Osteocyte (in vitro differentiated cells): Measurements from ENCODE around the gene PKDREJ. TPM values are rescaled to one million over a fixed set of nuclear protein-coding genes. Genes with fewer than 3 reads are reported as not detected.

Experiments
- DNase-seq: peaks from one replicate; pipeline ENCODE4 v3.0.0; 2021; ENCODE audit warnings: mixed read lengths; ENCODE audit not compliant: unreplicated experiment; ENCODE audit errors: extremely low spot score
- H3K27ac Mint-ChIP-seq: one replicate; pipeline ENCODE4 v1.8.0; 2021; ENCODE audit warnings: mild to moderate bottlenecking, mixed read lengths; ENCODE audit not compliant: unreplicated experiment
- H3K27me3 Mint-ChIP-seq: one replicate; pipeline ENCODE4 v1.8.0; 2021; ENCODE audit warnings: mixed read lengths; ENCODE audit not compliant: unreplicated experiment
- H3K36me3 Mint-ChIP-seq: one replicate; pipeline ENCODE4 v1.8.0; 2021; ENCODE audit warnings: mixed read lengths; ENCODE audit not compliant: unreplicated experiment
- H3K4me1 Mint-ChIP-seq: one replicate; pipeline ENCODE4 v1.8.0; 2021; ENCODE audit warnings: mixed read lengths; ENCODE audit not compliant: unreplicated experiment
- H3K4me3 Mint-ChIP-seq: one replicate; pipeline ENCODE4 v1.8.0; 2021; ENCODE audit warnings: mild to moderate bottlenecking, moderate library complexity, mixed read lengths; ENCODE audit not compliant: unreplicated experiment
- H3K9me3 Mint-ChIP-seq: one replicate; pipeline ENCODE4 v1.8.0; 2021; ENCODE audit warnings: mixed read lengths; ENCODE audit not compliant: unreplicated experiment
- CTCF ChIP-seq: fragments of 200-600 bp; sonication (generic); IDR thresholded peaks from 2 replicates; pipeline ENCODE4 v1.5.0; 2021; ENCODE audit warnings: antibody characterized with exemption, mild to moderate bottlenecking, moderate library complexity
- total RNA-seq: library from RNA; stranded (reverse); gene quantifications from 2 replicates; pipeline ENCODE4 v1.2.1, GENCODE V29; 2021

The PKDREJ gene
- total RNA-seq, 1 donor from 2014 or later, result not detected

- no peak for DNase-seq
- Mint-ChIP-seq H3K9me3 (peaks cover 2% of the 10 kb centered on the region), H3K27ac (no peak overlapping the region), H3K27me3 (no peaks in the 10 kb centered on the region), H3K4me3 (no peak overlapping the region), H3K4me1 (peaks cover 2% of the 10 kb centered on the region), H3K36me3 (peaks cover 34% of the 10 kb centered on the region)
- no peak for TF ChIP-seq CTCF
Measured at GRCh38 chr22:46287873-46288751, 25.0 kb upstream of the PKDREJ start.

- DNase-seq, result no peak
- H3K27ac Mint-ChIP-seq, result no peak overlapping the region
- peaks cover 26% of the 10 kb centered on the region for H3K36me3 Mint-ChIP-seq
- H3K4me1 Mint-ChIP-seq, result no peaks in the 10 kb centered on the region
- H3K9me3 Mint-ChIP-seq, result peaks cover 2% of the 10 kb centered on the region
- no peak for TF ChIP-seq CTCF
- H3K4me3 Mint-ChIP-seq, result no peak overlapping the region
- no peaks in the 10 kb centered on the region for H3K27me3 Mint-ChIP-seq
Measured at GRCh38 chr22:46286941-46287872, 24.1 kb upstream of the PKDREJ start.

- TF ChIP-seq CTCF, result no peak
- H3K27ac Mint-ChIP-seq, result no peak overlapping the region
- no peaks in the 10 kb centered on the region for H3K4me1 Mint-ChIP-seq
- H3K36me3 Mint-ChIP-seq, result peaks cover 27% of the 10 kb centered on the region
- no peak for DNase-seq
- H3K9me3 Mint-ChIP-seq, result no peaks in the 10 kb centered on the region
- no peak overlapping the region for H3K4me3 Mint-ChIP-seq
- no peaks in the 10 kb centered on the region for H3K27me3 Mint-ChIP-seq
Measured at GRCh38 chr22:46286006-46286405, 22.9 kb upstream of the PKDREJ start.

GRCh38 chr22:46281866-46282678, 18.9 kb upstream of the PKDREJ start:
- Mint-ChIP-seq H3K4me1 (no peaks in the 10 kb centered on the region), H3K9me3 (no peaks in the 10 kb centered on the region), H3K4me3 (no peak overlapping the region), H3K27ac (no peak overlapping the region), H3K36me3 (peaks cover 34% of the 10 kb centered on the region), H3K27me3 (no peaks in the 10 kb centered on the region)
- DNase-seq, result no peak
- TF ChIP-seq CTCF, result no peak
